Measurements from ENCODE around the gene CHST13.

The CHST13 gene

DNA sequence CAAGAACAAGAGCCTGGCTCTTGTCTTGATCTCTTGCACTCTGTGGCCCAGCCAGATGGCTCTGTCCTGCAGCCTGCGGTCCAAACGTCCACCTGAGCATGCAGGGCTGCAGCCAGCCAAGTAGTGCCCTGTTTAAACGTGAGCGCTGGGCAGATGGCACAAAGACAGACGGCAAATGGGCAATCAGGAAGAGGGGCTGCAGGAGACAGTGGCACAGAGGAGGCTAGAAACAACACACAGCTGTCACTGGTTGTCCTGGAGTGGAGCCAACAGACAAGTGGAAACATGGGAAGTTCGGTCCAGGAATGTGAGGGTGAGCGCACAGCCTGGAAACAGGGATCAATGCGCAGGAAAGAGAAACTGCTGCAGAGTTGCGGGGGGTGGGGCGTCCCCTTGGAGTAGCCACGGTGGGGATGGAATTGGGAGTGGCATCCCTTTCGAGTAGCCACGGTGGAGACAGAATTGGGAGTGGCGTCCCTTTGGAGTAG, 37.6 kb upstream of the CHST13 start:
- no peak overlapping the region for H3K27ac ChIP-seq
- no peak overlapping the region for H3K4me3 ChIP-seq

DNA sequence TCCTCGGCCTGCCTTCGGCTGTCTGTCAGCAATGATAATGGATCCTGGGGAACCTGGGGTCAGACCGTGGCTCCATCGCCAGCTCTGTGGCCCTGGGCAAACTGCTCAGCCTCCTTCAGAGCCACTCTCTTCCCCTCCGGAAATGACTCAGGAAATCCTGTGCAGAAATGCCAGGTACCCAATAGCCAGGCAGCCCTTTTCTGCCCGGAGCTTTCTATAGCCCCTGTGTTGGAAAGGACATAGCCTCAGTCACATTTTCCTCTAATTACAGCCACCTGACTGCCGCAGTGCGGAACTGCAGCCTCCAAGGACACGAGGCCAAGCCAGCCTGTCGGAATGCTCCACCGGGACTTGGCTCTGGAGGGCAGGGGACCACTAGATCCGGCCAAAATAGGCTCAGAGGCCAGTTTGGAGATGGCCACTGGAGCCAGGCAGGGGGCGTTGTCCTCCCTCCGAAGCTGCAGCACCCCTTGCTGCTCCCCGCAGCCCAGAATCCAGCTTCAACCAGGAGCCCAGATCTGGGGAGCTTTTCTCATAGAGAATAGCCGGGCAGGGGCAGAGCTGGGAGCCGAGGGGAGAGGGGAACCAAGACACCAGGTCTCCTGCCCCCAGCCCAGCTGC, 36.7 kb upstream of the CHST13 start:
- Histone ChIP-seq H3K4me3 (no peak overlapping the region), H3K27ac (peak overlapping the region in 1 of 21 experiments; percentile 46)

GRCh38 chr3:126488185-126488584, 35.8 kb upstream of the CHST13 start:
- Histone ChIP-seq H3K27ac (no peak overlapping the region), H3K4me3 (no peak overlapping the region)

DNA sequence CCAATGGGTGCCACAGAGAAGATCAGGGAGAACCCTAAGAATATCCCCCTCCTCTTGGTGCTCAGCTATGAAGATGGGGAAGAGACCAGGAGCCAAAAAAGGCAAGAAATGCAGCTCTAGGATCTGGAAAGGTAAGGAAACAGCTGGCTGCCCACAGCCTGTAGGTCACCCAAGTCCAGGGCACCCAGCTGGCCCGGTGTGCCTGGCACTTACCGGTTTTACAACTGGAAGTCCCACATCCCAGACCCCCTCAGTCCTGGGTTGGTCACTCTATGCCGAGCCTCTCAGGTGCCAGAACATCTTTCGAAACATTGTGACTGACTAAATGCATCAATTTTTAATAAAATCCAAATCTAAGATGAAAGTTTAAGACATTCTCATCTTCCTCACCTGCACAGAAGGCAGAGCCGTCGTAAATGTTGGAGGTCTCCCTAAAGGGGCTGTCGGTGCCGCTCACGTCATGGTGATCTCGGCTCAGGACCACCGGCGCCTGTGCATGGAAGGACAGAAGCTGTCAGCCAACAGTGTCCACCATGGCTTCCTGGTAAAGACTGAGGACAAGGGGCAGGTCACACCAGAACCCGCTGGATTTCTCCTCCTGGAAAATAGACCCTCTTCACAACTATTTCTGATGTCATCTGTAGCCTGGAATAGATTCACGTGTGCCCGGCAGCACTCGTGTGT, 34.9 kb upstream of the CHST13 start:
- no peak overlapping the region for H3K27ac ChIP-seq
- no peak overlapping the region for H3K4me3 ChIP-seq

DNA sequence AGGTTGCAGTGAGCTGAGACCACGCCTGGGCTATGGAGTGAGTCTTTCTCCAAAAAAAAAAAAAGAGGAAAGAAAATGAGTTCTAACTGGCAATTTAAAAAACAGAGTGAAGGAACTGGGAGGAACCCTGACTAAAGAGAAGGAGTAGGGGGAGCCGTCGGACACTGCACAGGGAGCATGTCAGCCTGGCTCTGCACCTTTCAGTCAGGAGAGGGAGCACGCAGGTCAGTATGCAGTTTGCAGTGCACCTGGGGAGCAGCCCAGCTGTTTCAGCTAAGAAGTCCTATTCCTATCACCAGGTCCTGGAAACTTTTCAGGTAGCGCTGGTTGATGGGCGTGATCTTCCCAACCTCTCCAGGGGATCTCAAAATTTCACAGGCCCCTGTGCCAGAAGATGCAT, 33.3 kb upstream of the CHST13 start:
- H3K4me3 ChIP-seq, result no peak overlapping the region
- no peak overlapping the region for H3K27ac ChIP-seq

DNA sequence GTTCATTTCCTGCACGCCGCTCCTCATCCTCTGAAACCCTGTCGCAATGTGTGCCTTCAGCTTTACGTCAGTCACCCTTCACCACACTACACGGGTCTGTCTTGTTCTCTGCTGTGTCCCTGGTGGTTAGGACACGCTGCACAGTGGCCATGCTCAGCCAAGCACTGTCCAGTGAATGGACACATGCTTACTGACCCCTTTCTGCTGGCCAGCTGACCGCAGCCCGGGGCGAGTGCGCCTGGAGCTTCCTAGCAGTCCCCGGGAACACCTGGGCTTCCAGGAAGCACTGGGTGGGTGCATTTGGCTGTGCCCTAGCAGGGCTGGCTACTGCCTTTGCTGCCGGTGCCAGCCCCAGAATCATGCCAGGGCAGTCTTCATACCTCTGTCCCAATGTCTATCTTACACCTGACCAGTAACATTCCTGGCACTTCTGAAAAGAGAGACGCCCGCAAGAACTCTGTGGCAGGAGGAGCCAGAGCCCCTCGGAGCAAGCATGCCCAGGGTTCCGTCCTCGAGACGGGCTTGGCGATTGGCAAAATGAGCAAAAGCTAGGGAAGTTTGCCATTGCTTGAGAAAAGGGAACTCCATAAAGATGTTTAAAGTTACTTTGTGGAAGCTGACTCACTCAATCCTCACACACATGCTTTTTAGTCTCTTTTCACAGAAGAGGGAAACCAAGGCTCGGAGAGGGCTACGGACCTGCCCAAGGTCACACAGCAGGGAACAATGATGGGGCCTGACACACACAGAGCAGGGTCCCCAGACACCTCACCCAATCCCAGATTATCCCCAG, 32.5 kb upstream of the CHST13 start:
- Histone ChIP-seq H3K4me3 (no peak overlapping the region), H3K27ac (no peak overlapping the region)

DNA sequence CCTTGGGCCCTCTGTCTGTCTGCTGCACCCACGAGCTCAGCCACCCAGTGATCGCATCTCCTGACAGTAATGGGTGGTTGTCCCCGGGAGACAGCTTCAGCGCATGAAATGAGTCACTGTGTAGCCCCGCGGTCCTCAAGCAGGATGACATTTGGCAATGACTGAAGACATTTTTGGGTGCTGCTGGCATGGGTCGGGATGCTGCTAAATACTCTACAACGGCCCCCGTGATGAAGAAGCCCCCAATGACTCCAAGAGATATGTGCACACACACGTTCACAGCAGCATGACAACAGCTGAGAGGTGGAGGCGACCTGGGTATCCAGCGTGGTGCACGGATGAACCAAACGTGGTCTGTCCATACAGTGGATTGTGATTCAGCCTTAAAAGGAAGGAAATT, 30.9 kb upstream of the CHST13 start:
- no peak overlapping the region for H3K4me3 ChIP-seq
- no peak overlapping the region for H3K27ac ChIP-seq

DNA sequence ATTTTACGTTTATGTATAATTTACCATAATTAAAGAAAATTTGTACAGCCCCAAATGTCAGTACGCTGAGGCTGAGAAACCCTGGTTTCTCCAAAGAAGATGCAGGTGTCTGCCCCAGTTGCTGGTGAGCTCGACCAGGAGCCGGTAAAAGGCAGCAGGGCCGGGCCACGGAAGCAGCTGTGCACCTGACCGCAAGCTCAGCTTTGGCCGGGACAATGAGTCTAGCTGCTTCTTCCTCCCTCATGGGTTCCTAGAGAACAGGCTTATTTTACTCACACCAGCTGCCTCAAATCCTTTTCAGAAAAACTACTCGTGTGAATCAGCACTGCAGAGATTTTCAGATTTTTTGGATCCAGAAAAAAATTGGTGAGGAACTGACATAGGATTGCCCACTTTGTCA, 30.2 kb upstream of the CHST13 start:
- no peak overlapping the region for H3K4me3 ChIP-seq
- no peak overlapping the region for H3K27ac ChIP-seq

GRCh38 chr3:126494204-126494969, 29.6 kb upstream of the CHST13 start:
- H3K4me3 ChIP-seq, result no peak overlapping the region
- no peak overlapping the region for H3K27ac ChIP-seq

- Histone ChIP-seq H3K27ac (no peak overlapping the region), H3K4me3 (no peak overlapping the region)
These were observed 29.1 kb upstream of the CHST13 start for GRCh38 chr3:126494970-126495230.

DNA sequence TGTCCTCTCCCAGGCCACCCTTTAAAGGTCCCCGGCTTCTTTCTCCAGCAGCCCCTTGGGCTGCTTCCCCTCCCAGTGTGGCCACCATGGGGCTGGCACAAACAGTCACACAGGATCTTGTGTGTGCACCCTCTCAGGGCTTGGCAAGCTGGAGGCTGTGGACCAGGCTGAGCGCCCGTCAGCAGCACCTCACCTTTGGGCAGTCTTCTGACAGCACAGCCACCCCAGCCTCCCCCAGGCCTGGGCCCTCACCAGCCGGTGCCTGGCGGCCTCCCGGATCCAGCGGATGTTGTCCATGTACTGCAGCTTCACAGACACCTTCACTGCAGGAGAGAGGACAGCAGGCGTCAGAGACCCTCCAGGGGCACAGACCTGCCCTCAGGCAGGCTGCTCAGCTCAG, 28.2 kb upstream of the CHST13 start:
- Histone ChIP-seq H3K27ac (no peak overlapping the region), H3K4me3 (no peak overlapping the region)

DNA sequence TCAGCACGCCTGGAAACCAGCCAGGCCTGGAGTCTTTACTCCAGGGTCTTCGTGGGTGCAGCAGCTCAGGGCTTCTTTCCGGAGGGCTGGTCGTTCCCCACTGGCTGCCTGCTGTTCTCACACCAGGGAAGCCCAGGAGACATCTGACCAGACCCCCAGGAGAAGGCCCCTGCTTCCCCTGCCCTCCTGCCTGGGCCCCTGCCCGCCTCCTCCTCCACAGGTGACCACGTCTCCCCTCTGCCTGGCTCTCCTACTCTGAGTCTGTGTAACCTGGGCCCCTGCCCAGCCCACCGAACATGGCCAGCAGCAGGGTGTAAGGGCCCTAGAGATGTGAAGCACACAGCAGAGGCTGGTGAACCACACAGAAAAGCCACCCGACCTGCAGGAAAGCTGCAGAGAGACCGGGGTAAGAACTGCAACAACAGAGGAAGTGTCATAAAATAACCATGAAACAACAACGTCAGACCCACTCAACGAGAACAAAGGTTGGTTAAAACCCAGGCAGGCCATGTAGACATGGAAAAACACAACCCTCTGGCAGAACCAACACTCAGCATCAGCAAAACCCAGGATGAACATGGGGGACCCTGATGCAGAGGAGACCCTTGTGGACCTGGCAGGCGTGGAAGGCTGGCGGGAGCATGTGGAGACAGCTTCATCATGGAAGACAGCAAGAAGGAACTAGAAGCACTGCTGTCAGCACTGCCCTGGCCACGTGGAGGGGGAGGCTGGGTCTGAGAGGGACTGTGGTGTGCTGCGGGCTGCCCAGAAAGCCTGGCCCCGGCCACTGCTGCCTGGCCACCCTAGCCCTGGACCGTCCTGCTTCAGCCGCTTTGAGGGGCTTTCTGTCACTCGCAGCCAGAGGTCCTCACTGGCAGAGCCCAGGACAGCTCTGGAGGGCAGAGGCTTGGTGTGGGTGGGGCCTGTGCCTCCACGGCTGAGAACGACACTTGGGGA, 26.8 kb upstream of the CHST13 start:
- no peak overlapping the region for H3K4me3 ChIP-seq
- no peak overlapping the region for H3K27ac ChIP-seq

- Histone ChIP-seq H3K4me3 (no peak overlapping the region), H3K27ac (no peak overlapping the region)
These were observed 26.0 kb upstream of the CHST13 start for GRCh38 chr3:126497956-126498355.

GRCh38 chr3:126498461-126498860, 25.5 kb upstream of the CHST13 start:
- no peak overlapping the region for H3K27ac ChIP-seq
- no peak overlapping the region for H3K4me3 ChIP-seq

- no peak overlapping the region for H3K27ac ChIP-seq
These were observed 25.0 kb upstream of the CHST13 start for GRCh38 chr3:126498929-126499328.

GRCh38 chr3:126499401-126499800, 24.6 kb upstream of the CHST13 start:
- Histone ChIP-seq H3K27ac (no peak overlapping the region), H3K4me3 (no peak overlapping the region)

More at GRCh38 chr3:126498929-126499328, 25.0 kb upstream of the CHST13 start:
- no peak overlapping the region for H3K4me3 ChIP-seq

DNA sequence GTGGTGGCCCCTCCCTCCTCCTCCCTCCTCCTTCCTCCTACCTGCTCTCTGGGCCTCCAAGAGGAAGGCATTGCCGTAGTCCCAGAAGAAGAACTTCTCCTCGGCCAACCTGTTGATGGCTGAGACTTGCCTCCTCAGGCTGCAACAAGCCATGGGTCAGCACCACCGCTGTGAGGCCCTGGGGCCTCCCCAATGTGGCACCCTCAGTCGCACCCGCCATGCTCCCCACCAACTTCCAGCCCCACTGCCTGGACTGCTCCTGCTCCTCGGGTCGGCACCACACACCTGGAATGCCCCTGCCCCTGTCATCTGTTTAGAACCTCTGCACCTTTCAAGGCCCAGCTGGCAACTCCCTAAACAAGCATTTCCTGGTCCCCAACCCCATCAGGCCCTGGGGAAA, 23.9 kb upstream of the CHST13 start:
- no peak overlapping the region for H3K4me3 ChIP-seq
- no peak overlapping the region for H3K27ac ChIP-seq

GRCh38 chr3:126501054-126501453, 22.9 kb upstream of the CHST13 start:
- Histone ChIP-seq H3K4me3 (no peak overlapping the region), H3K27ac (no peak overlapping the region)

- Histone ChIP-seq H3K4me3 (no peak overlapping the region), H3K27ac (no peak overlapping the region)
These were observed 22.2 kb upstream of the CHST13 start for GRCh38 chr3:126501736-126502135.

Data from skin epidermis (tissue), 12 donors.